ENCODE measurements around the gene TUNAR. TPM values are rescaled to one million over a fixed set of nuclear protein-coding genes. Genes with fewer than 3 reads are reported as not detected.

Gene TUNAR
- total RNA-seq, 1 donor from 2014 or later: 0.48 TPM

GRCh38 chr14:95872777-95873176 lies 3.9 kb upstream of the TUNAR start:
- DNase-seq (ENCODE audit: low spot score): no peak

DNA sequence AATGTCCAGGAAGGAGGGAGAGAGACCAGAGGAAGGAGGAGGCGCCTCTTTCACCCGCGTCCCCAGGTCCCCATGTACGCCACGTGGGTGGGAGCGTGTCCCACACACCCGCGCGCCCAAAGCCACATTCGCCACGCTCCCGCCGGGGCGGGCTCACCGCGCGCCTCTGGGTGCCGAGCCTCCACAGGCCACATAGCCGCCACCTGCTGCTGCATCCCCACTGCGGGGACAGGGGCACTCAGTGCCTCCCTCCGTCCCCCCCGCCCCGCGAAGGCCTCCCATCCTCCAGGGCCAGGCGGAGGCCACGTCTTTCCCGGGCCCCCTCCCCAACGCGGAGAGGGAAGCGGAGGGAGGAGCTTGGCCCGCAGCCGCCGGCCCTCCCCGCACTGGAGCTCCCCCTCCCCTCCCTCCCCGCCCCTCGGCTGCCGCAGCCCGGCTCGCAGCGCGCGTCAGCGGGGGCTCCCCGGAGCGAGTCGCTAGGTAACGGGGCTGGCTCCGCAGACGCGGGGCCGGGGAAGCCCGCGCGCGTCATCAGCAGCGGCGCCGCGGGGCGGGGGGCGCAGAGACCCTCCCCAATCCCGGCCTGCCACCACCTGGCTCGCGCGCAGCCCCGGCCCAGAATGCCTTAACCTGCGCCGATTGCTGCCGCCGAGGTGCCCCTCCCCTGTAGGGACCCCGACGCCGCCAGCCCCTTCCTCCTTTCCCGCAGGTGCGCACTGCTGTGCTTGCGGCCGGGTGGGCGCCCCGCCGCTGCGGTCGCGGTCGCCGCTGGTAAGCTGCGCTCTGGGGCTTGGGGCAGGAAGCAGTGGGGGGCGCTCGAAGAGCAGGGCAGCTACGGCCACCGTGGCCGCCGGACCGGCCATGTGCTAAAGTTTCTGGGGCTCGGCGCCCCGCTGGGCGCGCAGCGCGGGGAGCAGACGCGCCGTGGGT lies 536 bp upstream of the TUNAR start:
- no peak for DNase-seq (ENCODE audit: low spot score)

DNA sequence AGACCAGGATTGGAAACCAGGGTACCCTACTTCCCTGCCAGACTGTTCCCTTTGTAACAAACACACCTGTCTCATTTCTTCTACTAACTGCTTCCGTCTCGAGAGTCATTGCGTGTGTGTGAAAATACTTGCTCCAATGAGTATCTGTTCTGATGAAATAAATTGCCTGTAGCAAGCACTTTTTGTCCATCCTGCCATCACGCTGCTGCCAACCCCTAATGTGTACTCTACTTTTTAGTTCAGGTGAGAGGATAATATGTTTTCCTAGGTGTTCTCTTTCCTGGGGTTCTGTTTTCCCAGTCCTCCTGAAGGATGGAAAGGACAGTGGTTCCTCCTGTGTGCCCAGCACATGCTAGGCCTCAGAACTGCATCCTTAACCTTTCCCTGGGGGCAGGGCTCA lies 1.0 kb downstream of the TUNAR start:
- DNase-seq (ENCODE audit: low spot score): no peak

DNA sequence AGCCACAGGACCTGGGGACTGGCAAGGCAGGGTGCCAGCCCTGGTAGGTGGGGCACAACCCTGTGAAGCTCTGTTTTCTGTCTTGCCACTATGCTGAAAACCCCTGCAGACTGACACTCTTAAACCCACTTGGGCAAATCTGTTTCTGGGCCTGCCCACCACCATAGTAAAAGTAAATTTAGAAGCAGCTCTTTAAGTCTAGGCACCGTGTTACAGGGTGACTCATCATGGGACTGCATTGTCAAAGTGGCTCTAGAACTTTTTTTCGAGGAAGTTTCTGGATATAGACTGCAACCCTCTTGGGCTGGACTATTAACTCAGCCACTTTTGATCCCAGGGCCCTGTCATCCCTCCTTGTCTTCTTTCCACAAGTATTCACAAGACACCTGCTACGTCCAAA lies 7.7 kb downstream of the TUNAR start:
- no peak for DNase-seq (ENCODE audit: low spot score)

- DNase-seq (ENCODE audit: low spot score): no peak
These were observed 8.6 kb downstream of the TUNAR start for GRCh38 chr14:95885278-95885677.

DNA sequence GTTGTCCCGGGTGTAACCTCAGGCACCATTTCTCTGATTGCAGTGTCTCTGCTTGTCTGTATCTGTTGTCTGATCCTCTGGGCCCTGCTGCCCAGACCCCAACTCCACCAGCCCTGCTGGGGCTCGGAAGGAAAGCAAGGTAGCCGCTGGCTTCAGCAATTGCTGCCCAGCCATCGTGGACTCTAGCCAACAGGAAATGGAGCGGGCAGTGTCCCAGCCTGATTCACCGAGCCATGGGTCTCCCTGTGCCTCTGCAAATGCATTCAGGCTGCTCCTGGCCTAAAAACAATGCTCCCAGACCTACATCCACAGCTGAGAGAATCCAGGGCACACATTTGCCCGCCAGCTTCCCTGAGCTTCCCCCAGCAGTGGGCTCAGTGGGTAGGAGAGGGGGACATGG lies 9.2 kb downstream of the TUNAR start:
- no peak for DNase-seq (ENCODE audit: low spot score)

- DNase-seq (ENCODE audit: low spot score): no peak
These were observed 9.9 kb downstream of the TUNAR start for GRCh38 chr14:95886366-95887056.

- no peak for DNase-seq (ENCODE audit: low spot score)
These were observed 10.7 kb downstream of the TUNAR start for GRCh38 chr14:95887351-95887750.

GRCh38 chr14:95889236-95889979 lies 12.8 kb downstream of the TUNAR start:
- no peak for DNase-seq (ENCODE audit: low spot score)

DNA sequence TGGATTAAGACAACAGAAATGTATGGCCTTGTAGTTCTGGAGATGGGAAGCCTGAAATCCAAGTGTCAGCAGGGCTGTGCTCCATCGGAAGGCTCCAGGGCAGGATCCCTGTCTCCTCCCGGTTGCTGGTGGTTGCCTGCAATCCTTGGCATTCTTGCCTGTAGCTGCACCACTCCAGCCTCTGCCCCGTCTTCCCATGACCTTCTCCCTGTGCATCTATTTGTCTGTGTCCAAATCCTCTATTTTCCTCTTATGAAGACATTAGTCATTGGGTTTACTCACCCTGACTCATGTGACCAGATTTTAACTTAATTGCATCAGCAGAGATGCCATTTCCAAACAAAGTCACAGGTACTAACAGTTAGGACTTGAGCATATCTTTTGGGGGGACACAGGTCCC lies 15.1 kb downstream of the TUNAR start:
- DNase-seq (ENCODE audit: low spot score): no peak

- no peak for DNase-seq (ENCODE audit: low spot score)
These were observed 15.5 kb downstream of the TUNAR start for GRCh38 chr14:95892142-95892541.

- DNase-seq (ENCODE audit: low spot score): no peak
These were observed 19.1 kb downstream of the TUNAR start for GRCh38 chr14:95895720-95896119.

DNA sequence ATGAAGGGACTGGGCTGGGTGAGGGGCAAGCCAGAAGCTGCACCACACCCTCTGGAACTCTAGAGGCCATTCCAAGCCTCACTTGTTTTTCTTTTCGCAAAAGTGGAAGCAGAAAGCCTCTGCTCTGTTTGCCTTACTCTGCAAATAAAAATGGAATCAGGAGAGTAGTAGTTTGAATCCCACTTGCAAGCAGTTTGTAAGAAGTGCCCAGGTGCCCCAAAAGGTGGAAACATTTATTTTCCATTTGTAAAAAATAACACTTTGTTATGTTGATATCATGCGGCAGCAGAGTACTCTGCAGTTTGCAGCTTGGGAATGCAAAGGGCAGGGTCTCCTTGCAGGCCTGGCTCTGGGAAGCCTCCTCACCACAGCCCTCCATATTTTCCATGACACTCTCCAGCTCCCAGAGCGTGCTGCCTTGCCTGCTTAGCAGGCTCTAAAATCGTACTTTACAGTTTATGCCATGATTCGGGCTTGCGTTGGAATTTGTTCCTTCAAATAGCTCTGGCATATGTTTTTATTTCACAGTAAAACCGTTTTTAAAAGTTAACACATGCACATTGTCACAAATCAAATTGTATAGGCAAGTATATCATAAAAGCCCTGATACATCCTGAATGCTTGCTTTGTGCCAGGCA lies 20.0 kb downstream of the TUNAR start:
- no peak for DNase-seq (ENCODE audit: low spot score)

GRCh38 chr14:95897280-95897679 lies 20.6 kb downstream of the TUNAR start:
- no peak for DNase-seq (ENCODE audit: low spot score)

GRCh38 chr14:95901054-95901453 lies 24.4 kb downstream of the TUNAR start:
- no peak for DNase-seq (ENCODE audit: low spot score)

GRCh38 chr14:95902273-95902826 lies 25.7 kb downstream of the TUNAR start:
- DNase-seq (ENCODE audit: low spot score): no peak

GRCh38 chr14:95903165-95903564 lies 26.5 kb downstream of the TUNAR start:
- no peak for DNase-seq (ENCODE audit: low spot score)

DNA sequence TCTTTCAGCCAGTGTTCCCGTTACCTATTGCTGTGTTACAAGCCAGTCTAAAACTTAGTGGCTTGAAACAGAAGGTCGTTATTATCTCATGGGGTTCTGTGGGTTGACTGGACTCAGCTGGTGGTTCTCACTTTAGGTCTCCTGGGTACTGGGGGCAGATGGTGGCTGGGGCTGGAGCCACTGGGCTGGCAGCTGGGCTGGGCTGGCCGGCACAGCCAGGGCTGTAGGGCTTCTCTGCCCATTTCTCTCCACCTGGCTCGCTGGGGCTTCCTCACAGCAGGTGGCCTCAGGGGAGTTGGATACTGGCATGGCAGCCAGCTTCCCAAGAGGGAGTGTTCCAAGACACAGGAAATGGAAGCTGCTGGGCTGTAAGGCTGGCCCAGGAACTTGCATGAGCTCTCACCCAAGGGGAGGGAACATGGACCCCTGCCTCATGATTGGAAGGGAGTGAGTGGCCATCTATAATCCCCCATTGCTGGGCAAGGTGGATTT lies 27.0 kb downstream of the TUNAR start:
- DNase-seq (ENCODE audit: low spot score): no peak

DNA sequence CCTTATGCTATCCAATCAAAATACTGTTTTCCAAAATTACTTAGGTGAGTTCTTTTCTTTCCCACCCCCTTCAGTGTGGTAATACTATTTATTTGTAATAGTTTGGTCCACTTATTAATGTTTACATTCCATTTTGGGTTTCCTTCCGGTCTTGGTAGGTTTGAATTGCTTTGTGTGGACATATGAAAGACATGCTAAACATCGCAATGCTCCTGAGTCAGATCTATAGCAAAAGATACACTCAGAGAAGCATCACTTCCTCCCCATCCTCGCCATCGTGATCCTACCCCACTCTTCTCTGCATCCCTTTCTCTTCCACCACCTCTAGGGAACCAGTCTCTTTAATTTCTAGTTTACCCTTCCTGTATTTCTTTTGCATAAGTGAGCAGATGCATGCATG lies 30.0 kb downstream of the TUNAR start:
- no peak for DNase-seq (ENCODE audit: low spot score)

DNA sequence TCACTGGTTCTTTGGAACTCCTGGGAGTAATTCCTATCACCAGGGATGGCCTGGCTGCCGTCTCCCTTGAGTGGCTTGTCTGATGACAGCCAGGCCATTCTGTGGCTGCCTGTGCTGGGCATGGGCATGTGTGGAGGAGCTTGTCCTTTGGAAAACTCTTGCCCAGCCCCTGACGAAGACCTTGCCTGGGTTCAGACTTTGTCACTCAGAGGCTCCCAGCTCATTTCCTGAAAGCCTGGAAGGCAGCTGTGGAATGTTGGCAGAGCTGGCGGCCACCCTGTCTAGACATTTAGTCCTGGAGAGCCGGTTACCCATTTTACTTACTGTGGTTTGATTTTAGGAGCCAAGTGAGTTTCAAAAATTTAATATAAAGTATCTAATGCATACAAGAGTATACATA lies 34.0 kb downstream of the TUNAR start:
- DNase-seq (ENCODE audit: low spot score): no peak

DNA sequence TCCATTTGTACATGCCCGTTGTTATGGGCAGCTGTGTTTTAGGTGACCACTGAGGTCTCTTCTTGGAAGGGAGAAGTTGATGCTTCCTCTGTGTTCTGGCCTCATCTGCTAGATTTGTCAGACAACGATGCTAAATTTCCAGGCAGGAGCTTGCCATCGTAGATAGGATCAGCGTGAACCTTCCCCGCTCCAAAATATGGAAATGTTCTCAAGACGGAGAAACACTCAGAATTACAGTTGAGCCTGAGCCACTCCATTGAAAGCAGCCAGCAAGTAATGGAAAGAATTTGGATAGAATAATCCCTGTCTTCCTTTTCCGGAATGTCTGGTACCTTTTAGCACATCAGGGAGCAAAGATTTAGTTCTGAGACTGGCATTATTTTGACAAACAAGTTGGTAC lies 34.8 kb downstream of the TUNAR start:
- no peak for DNase-seq (ENCODE audit: low spot score)
